Activated T-cell treated with anti-CD3 and anti-CD28 coated beads for 24 hours (primary cell): ENCODE measurements around the gene NET1.

ENCODE experiments used
- DNase-seq: peaks from one replicate; pipeline ENCODE4 v3.0.0-alpha.2; 2020; ENCODE audit warnings: low read depth

The NET1 gene

DNA sequence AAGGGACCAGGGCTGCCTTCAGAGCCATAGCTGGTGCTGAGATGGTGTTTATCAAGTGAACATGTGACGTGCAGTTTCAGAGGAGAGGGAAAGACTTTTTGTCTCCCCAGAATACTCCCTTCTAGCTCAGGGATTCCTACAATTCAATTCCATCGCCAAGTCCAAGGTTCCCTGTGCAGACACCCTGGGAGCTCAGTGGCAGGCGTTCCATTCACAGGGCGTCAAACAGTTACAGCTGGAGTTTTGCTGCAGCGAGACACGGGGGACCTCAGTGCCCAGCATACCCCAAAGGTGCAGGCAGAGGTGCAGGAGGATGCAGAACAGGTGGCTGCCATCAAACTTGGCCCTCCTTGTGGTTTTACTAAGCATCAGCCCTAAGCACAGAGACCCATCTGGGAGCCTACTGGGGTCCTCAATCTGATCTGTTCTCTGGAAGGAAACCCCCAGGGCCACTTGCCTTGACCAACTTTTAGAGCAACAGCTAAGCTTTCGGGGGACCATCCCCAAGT is 87.9 kb downstream of the NET1 start:
- no peak for DNase-seq

- DNase-seq, result no peak
Measured at GRCh38 chr10:5500910-5501309, 88.6 kb downstream of the NET1 start.

DNA sequence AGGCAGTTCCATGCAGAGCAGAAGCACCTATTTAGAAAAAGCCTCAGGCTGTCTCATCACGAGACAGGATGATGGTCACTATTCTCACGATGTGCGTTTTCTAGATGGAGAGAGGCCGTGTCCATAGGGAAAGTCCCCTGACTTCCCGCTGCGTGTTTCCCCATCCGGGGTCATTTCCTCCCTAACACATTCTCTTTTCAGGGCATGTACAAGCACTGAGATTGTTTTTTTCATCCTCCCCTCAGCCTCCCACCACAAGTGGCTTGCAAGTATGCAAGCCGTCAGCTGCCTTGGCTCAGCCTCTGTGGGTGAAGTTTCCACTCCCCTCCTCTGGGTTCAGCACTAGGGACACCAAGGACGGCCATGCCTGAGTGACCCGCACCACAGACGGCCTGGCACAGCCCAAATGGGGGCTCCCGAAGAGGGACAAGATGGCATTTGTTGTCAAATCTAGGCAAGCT is 89.7 kb downstream of the NET1 start:
- no peak for DNase-seq

GRCh38 chr10:5502571-5503476 is 90.5 kb downstream of the NET1 start:
- DNase-seq, result no peak

GRCh38 chr10:5503477-5503835 is 91.1 kb downstream of the NET1 start:
- DNase-seq, result no peak

DNA sequence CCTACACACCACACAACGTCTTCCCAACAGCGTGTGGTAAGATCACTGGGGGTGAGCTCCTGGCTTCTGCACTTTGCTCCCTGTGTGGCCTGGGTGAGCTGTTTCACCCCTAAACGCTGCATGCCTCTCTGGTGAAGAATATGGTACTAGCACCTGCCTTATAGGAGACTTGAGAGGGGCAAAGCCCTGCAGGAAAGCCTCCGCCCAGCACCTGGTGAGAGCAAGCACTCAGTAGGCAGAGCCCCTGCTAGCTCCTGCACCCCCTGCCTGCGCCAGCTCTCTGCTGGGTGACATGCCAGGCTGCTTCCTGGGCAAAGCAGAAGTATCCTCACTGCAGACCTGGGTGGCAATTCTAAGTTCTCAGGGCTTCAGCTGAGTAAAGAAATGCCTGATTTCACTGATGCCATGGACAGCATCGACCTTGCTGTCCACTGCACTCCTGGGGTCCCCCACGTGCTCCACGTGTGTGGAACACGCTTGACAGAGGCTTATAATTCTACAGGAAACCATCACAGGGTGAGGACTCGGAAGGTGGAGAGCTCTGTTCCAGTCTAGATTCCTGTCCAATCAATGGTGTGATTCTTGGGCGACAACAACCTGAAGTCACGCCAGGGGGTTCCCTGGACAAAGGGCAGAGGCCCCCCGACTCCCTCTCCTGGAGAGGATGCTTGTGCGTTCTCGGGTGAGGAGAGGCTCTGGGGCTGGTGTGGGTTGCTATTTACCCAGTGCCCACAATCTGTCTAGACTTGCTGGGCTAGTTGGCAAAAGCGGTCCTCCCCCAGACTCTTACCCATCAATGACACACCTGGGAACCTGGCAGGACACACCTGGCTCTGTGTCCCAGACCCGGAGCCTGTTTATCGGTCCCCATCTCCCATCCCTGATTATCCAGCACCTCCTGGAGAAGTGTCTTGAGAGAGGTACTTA is 92.1 kb downstream of the NET1 start:
- DNase-seq, result no peak

- no peak for DNase-seq
Measured at GRCh38 chr10:5506246-5506645, 93.9 kb downstream of the NET1 start.

DNA sequence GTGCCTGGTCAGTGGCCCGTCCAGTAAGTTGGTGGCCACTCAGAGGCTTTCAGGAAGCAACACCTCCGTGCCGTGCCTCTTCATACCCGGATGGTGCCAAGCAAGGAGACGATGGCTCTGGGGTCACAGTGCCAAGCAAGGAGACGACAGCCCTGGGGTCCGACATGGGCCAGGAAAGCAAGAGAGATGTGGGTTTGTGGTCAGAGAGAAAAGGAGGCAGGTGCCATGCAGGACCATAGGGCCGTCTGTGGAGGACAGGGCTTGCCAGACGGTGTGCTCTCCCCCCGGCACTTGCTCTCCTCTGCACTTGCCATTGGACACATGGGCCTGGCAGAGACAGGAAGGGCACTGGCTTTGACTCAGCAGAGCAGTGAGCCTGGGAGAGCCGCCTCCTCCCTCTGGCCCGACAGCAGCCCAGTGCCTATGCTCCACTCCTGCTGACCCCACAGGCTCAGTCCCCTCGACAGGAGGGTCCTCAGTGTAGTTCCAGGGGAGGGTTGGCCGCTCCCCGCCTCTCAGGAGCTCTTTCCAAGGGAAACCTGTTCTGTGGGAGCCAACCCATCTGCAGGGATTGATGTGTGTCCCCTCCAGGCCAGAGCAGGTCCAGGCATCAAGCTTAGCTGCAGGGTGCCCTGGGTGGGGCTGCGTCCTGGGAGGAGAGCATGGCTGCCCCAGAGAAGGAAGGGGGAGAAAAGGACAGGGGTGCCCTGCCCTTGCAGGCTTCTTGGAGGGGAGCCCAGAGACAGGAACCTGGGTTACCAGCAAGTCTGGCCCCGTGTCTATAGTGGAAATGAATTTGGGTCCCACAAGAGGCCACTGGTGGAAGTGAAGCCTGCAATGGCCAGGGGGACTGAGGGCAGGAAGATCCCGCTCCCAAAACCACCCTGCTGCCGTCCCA is 94.6 kb downstream of the NET1 start:
- no peak for DNase-seq

DNA sequence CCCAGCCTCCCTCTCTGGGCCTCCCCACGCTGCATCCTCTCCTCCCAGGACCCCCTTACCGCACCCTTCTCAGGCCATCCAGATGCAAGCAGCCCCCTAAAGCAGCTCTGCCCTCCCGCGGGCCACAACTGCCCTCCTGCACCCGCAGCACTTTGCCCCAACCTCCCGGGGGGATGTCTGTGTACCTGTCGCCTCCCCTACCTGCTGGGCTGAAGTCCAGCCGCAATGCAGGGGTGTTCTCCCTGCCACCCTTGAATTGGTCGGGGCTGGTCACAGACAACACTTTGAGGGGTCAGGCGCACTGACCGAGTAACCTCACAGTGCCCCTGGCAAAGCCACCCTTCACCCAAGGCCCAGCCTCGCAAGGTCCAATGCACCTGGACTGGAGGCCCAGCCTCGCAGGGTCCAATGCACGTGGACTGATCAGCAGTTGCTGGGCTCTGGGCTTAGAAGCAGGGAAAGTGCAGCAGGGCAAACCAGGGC is 95.3 kb downstream of the NET1 start:
- DNase-seq, result no peak

DNA sequence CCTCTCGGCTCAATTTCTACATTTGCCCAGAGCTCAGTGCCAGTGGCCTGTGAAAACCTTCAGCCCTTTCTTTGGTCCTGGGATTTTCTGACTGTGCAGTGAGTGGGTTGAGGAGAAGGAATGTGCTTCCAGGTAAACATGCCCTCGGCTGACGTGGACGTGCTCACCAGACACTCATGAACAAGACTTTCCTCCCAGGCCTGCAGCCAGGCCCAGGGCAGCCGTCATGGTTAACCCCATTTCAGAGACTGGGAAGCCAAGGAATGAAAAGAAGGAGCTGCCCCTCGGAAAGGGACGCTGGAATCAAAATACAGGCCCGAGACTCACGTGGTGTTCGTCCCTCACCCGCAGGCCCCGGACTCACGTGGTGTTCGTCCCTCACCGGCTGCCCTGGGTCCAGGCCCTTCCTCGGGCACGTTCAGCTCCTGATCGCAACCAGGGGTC is 95.8 kb downstream of the NET1 start:
- no peak for DNase-seq
